Endothelial cell of umbilical vein (primary cell): Measurements from ENCODE around the gene USP17L22.
"Not testable (repeated sequence)": the region's sequence is repeated elsewhere in the genome, so short reads cannot be mapped to it uniquely, and the experiment has no call there.

Experiments used
- EZH2 ChIP-seq: IDR thresholded peaks from 2 replicates; pipeline ENCODE4 v1.6.1; 2012; ENCODE audit warnings: borderline replicate concordance, low read depth, mild to moderate bottlenecking, moderate library complexity, low read length, inconsistent platforms; ENCODE audit not compliant: severe bottlenecking
- FOS ChIP-seq: IDR thresholded peaks from 2 replicates; pipeline ENCODE4 v1.6.1; 2011; ENCODE audit warnings: mild to moderate bottlenecking, low read length, moderate library complexity, borderline replicate concordance; ENCODE audit not compliant: insufficient read depth
- GATA2 ChIP-seq: IDR thresholded peaks from 2 replicates; pipeline ENCODE4 v1.7.0; 2011; ENCODE audit warnings: low read depth, mild to moderate bottlenecking, moderate library complexity, mixed read lengths, low read length; ENCODE audit not compliant: insufficient read length, insufficient read depth
- MYC ChIP-seq: IDR thresholded peaks from one replicate; pipeline ENCODE4 v1.6.1; 2011; ENCODE audit warnings: mild to moderate bottlenecking, low read depth, low read length
- POLR2A ChIP-seq: IDR thresholded peaks from 2 replicates; pipeline ENCODE4 v1.6.1; 2012; ENCODE audit warnings: low read depth, mild to moderate bottlenecking, control low read depth, low read length
- POLR2AphosphoS5 ChIP-seq: IDR thresholded peaks from 2 replicates; pipeline ENCODE4 v1.6.1; 2012; ENCODE audit warnings: low read depth, mild to moderate bottlenecking, control low read depth, low read length, moderate library complexity; ENCODE audit not compliant: insufficient read depth
- TF ChIP-seq, protein P1 (sequence below), 2 donors: IDR thresholded peaks; 1 replicate in 1 of 2; 2 replicates in 1 of 2; pipeline ENCODE4 v1.5.1; 2011; ENCODE audit warnings: low read length in 2 of 2, mild to moderate bottlenecking in 2 of 2, moderate library complexity in 2 of 2, control low read depth in 1 of 2, inconsistent platforms in 1 of 2, low read depth in 1 of 2; ENCODE audit not compliant: insufficient read depth in 1 of 2; ENCODE audit errors: extremely low read depth in 1 of 2
- TF ChIP-seq, protein P2 (sequence below): IDR thresholded peaks from 2 replicates; pipeline ENCODE4 v1.6.1; 2011; ENCODE audit not compliant: insufficient read depth, insufficient read length

DNA sequence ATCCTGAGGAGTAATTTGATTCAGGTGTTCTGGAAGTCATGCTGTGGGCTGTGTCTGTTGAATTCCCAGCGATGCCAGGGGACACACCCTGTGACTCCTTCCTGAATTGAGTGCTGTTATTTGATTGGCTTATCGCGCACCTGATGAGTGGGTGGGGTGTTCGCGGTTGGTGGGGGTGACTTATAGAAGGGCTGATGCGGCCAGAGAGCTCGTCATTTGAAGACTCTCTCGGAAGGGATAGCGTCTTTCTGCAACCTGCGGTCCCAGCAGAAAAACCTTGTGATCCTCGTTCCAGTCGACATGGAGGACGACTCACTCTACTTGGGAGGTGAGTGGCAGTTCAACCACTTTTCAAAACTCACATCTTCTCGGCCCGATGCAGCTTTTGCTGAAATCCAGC is at the start of gene USP17L22:
- TF ChIP-seq, protein P1, sequence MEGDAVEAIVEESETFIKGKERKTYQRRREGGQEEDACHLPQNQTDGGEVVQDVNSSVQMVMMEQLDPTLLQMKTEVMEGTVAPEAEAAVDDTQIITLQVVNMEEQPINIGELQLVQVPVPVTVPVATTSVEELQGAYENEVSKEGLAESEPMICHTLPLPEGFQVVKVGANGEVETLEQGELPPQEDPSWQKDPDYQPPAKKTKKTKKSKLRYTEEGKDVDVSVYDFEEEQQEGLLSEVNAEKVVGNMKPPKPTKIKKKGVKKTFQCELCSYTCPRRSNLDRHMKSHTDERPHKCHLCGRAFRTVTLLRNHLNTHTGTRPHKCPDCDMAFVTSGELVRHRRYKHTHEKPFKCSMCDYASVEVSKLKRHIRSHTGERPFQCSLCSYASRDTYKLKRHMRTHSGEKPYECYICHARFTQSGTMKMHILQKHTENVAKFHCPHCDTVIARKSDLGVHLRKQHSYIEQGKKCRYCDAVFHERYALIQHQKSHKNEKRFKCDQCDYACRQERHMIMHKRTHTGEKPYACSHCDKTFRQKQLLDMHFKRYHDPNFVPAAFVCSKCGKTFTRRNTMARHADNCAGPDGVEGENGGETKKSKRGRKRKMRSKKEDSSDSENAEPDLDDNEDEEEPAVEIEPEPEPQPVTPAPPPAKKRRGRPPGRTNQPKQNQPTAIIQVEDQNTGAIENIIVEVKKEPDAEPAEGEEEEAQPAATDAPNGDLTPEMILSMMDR (IDR thresholded peaks at IDR 0.05; ENCODE audit: extremely low read depth in 1 of 2, insufficient read depth in 1 of 2, low read depth in 1 of 2, low read length in 2 of 2): not testable (repeated sequence)
- TF ChIP-seq POLR2A, POLR2AphosphoS5, FOS, GATA2, MYC, EZH2: not testable (repeated sequence)
- TF ChIP-seq, protein P2, sequence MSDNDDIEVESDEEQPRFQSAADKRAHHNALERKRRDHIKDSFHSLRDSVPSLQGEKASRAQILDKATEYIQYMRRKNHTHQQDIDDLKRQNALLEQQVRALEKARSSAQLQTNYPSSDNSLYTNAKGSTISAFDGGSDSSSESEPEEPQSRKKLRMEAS: not testable (repeated sequence)
